Rectal smooth muscle tissue (tissue), 1 donor: ENCODE data around the gene LANCL2.
"Not testable (repeated sequence)": the region's sequence is repeated elsewhere in the genome, so short reads cannot be mapped to it uniquely, and the experiment has no call there.

Source experiments
- H3K27ac ChIP-seq: one replicate; pipeline ENCODE4 v1.7.0; 2013; ENCODE audit warnings: low read depth, low read length, inconsistent platforms
- H3K27me3 ChIP-seq: one replicate; pipeline ENCODE4 v1.7.0; 2013; ENCODE audit warnings: low read length; ENCODE audit not compliant: control insufficient read depth, insufficient read depth
- H3K36me3 ChIP-seq: one replicate; pipeline ENCODE4 v1.7.0; 2013; ENCODE audit warnings: low read length; ENCODE audit not compliant: control insufficient read depth, insufficient read depth
- H3K4me1 ChIP-seq: one replicate; pipeline ENCODE4 v1.7.0; 2013; ENCODE audit warnings: low read length; ENCODE audit not compliant: control insufficient read depth, insufficient read depth
- H3K4me3 ChIP-seq: one replicate; pipeline ENCODE4 v1.7.0; 2013; ENCODE audit warnings: low read length
- H3K9ac ChIP-seq: one replicate; pipeline ENCODE4 v1.7.0; 2013; ENCODE audit warnings: low read length

The LANCL2 gene

GRCh38 chr7:55469721-55470120 is 104.6 kb downstream of the LANCL2 start:
- Histone ChIP-seq H3K36me3 (peaks cover 2% of the 10 kb centered on the region), H3K9ac (no peak overlapping the region), H3K27ac (no peak overlapping the region)

GRCh38 chr7:55470261-55470660 is 105.1 kb downstream of the LANCL2 start:
- Histone ChIP-seq H3K27me3 (no peaks in the 10 kb centered on the region), H3K36me3 (peaks cover 2% of the 10 kb centered on the region), H3K9ac (no peak overlapping the region), H3K4me1 (peaks cover 4% of the 10 kb centered on the region), H3K27ac (no peak overlapping the region), H3K4me3 (no peak overlapping the region)

More at GRCh38 chr7:55469721-55470120, 104.6 kb downstream of the LANCL2 start:
- H3K4me1 ChIP-seq = peaks cover 4% of the 10 kb centered on the region
- no peaks in the 10 kb centered on the region for H3K27me3 ChIP-seq
- H3K4me3 ChIP-seq = no peak overlapping the region

DNA sequence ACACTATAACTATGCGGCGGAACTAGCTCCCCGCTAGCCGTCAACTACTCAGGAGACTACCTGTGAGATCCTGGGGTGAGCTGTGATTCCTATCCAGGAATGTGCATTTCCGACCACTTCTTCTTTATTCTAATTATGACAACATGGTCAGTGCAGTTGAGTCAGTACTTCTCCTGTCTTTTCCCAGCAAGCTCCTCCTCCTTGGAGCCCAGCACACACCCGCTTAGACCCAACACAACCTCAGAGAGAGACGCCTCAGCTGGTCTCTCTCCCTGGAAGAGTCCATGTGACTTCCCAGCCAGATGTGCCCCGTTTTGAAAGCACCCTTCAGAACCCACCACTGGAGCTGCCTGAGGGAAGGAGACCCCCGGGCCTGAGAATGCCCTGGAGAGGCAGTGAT is 106.5 kb downstream of the LANCL2 start:
- not testable (repeated sequence) for H3K27me3 ChIP-seq

GRCh38 chr7:55472406-55472805 is 107.3 kb downstream of the LANCL2 start:
- H3K4me1 ChIP-seq, H3K27ac ChIP-seq, H3K27me3 ChIP-seq, H3K9ac ChIP-seq, H3K4me3 ChIP-seq, H3K36me3 ChIP-seq: not testable (repeated sequence)

More for the DNA sequence above, 106.5 kb downstream of the LANCL2 start:
- H3K36me3 ChIP-seq, H3K4me1 ChIP-seq, H3K4me3 ChIP-seq, H3K27ac ChIP-seq, H3K9ac ChIP-seq: not testable (repeated sequence)

- H3K27me3 ChIP-seq = no peaks in the 10 kb centered on the region
- H3K36me3 ChIP-seq = peaks cover 5% of the 10 kb centered on the region
- H3K27ac ChIP-seq = no peak overlapping the region
Observed at GRCh38 chr7:55472928-55473725, 108.0 kb downstream of the LANCL2 start.

GRCh38 chr7:55473932-55474331 is 108.8 kb downstream of the LANCL2 start:
- peaks cover 5% of the 10 kb centered on the region for H3K36me3 ChIP-seq
- H3K27me3 ChIP-seq = no peaks in the 10 kb centered on the region
- H3K4me1 ChIP-seq = no peaks in the 10 kb centered on the region
- no peak overlapping the region for H3K9ac ChIP-seq
- no peak overlapping the region for H3K27ac ChIP-seq
- H3K4me3 ChIP-seq = no peak overlapping the region

More at GRCh38 chr7:55472928-55473725, 108.0 kb downstream of the LANCL2 start:
- Histone ChIP-seq H3K4me3 (no peak overlapping the region), H3K4me1 (no peaks in the 10 kb centered on the region), H3K9ac (no peak overlapping the region)

DNA sequence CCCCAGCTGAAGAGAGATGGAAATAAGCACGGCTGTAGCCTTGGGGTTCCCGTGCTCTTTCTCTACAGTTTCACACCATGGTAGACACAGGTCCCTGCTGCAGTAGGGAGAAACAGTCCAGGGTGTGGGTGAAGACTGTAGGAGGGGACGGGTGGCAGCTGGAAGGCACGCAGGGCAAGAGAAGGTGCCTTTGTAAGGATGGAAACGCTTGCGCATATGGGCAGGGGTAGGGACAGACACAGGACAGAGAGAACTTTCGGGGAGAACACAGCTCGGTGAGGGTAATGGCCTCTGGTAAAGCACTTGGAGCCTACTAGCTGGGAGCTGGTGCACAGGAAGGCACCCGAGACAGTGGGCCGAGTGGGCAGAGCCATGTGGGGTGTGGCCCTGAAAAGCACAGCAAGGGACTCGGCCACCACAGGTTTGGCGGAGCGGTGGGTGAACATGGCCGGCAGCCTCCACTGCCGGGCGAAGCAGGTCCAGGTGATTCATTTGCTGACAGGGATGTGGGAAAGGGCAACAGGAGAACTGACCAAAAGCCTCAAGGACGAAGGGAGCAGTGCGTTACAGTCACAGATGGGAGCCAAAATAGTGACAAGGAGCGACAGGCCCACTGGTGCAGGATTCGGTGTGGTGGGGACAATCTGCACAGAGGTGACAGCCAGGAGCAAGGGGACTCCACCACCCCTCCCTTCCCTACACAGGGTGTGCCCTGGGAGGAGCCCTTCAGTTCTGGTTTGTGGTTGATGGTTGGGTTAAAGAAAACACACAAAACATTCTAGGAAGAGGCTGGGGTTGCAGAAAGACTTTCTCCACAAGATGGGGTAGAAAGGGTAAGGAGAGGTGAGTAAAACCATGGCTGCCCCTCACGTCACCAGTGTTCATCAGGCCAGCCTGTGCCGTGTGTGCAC is 110.1 kb downstream of the LANCL2 start:
- Histone ChIP-seq H3K4me1 (no peaks in the 10 kb centered on the region), H3K27ac (no peak overlapping the region), H3K27me3 (no peaks in the 10 kb centered on the region), H3K4me3 (no peak overlapping the region), H3K36me3 (peaks cover 5% of the 10 kb centered on the region), H3K9ac (no peak overlapping the region)

DNA sequence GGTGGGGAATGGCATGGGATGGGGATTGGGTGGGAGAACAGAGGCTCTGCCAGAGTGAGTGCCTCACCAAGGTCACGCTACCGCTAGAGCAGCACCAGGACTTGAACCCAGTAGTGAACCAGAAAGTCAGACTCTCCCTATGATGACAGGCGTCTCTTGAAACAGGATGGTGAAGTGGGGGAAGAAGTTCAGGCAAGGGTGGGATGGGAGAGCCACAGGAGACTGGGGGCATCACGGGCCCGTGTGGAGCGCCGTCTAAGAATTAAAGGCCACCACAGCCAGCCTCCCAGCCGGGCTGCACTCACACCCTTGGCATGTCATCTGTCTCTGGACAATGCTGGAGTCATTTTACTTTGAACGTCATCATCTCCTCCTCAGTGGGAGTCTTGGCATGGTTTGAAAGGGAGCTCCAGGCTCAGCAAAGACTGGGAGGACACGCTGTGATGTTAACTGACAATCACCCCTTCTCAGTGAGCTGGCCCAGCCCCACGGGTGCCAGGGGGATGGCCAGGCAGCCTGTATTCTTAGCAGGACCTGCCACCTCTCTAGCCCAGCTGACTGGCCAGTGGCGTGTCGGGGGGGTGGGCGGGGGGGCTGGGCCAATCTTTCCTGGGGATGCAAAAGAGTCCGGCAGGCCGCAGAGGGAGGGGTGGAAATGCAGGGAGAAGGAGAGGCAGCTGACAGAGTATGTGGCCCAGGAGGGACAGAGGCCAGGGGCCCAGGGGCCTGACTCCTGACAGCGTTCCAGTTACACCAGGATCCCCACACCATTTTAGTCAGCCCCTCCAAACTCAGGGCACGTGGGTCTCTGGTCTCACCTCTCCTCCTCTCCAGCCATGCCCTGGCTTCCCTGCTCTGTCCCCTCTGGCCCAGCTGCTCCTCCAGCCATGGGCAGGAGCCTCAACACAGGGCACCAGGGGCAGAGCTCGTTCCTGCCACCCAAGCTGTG is 111.0 kb downstream of the LANCL2 start:
- no peak overlapping the region for H3K9ac ChIP-seq
- H3K36me3 ChIP-seq = peaks cover 5% of the 10 kb centered on the region

GRCh38 chr7:55476852-55477780 is 112.0 kb downstream of the LANCL2 start:
- Histone ChIP-seq H3K27ac (no peak overlapping the region), H3K9ac (no peak overlapping the region), H3K4me3 (no peak overlapping the region), H3K36me3 (peaks cover 5% of the 10 kb centered on the region), H3K27me3 (no peaks in the 10 kb centered on the region), H3K4me1 (no peaks in the 10 kb centered on the region)

More for the DNA sequence above, 111.0 kb downstream of the LANCL2 start:
- H3K4me1 ChIP-seq = no peaks in the 10 kb centered on the region
- H3K4me3 ChIP-seq = no peak overlapping the region
- no peak overlapping the region for H3K27ac ChIP-seq
- H3K27me3 ChIP-seq = no peaks in the 10 kb centered on the region

DNA sequence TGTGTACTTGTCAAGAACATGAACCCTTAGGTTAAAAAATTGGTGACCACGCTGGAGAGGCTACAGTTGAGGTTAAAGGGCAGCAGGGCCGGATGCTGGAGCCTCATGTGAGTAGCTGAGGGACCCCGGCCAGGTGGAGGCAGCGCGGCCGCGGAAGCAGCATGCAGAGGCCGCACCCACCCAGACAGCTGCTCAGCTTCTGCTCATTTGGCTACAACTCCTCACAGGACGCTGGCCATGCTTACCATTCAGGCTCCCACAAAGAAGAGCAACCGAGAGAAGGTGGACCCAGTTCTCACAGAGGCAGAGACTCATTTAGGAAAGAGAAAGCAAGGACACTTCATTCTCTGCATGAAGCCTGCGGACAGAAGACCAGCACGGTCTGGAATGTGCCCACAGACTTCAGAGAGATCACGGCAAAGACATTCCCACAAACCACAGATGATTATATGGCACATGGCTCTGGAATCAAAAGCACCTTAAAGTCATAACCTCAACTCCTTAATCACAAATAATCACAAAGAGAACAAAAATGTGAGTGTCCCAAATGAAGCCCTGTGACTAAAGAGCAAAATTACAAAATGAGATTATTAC is 112.7 kb downstream of the LANCL2 start:
- Histone ChIP-seq H3K27me3 (no peaks in the 10 kb centered on the region), H3K36me3 (peaks cover 5% of the 10 kb centered on the region), H3K9ac (no peak overlapping the region), H3K4me1 (no peaks in the 10 kb centered on the region), H3K27ac (no peak overlapping the region), H3K4me3 (no peak overlapping the region)

- no peak overlapping the region for H3K27ac ChIP-seq
Observed at GRCh38 chr7:55478700-55479099, 113.6 kb downstream of the LANCL2 start.

More at GRCh38 chr7:55478700-55479099, 113.6 kb downstream of the LANCL2 start:
- Histone ChIP-seq H3K4me1 (no peaks in the 10 kb centered on the region), H3K9ac (no peak overlapping the region), H3K36me3 (peaks cover 5% of the 10 kb centered on the region), H3K4me3 (no peak overlapping the region), H3K27me3 (no peaks in the 10 kb centered on the region)
